K562 (cell line): ENCODE measurements around the gene ZNF213. TPM values are rescaled to one million over a fixed set of nuclear protein-coding genes. Genes with fewer than 3 reads are reported as not detected.

Source experiments
- HCFC1 ChIP-seq: IDR thresholded peaks from 2 replicates; pipeline ENCODE4 v1.6.1; 2012; ENCODE audit warnings: low read depth, low read length, improper control_type of control experiment
- HMGN3 ChIP-seq: IDR thresholded peaks from 2 replicates; pipeline ENCODE4 v1.6.1; 2011; ENCODE audit warnings: borderline replicate concordance, low read depth, mild to moderate bottlenecking, mixed read lengths, low read length; ENCODE audit not compliant: insufficient read length; ENCODE audit errors: extremely low read depth
- JUND ChIP-seq, 2 experiments: IDR thresholded peaks; 2 replicates in 1 of 2; 3 replicates in 1 of 2; pipeline ENCODE4 v1.6.1; 2011; ENCODE audit warnings: borderline replicate concordance in 2 of 2, low read depth in 2 of 2, low read length in 2 of 2, improper control_type of control experiment in 1 of 2, missing biosample characterization in 1 of 2, missing genetic modification characterization in 1 of 2, missing genetic modification reagents in 1 of 2
- MAFK ChIP-seq: IDR thresholded peaks from 2 replicates; pipeline ENCODE4 v1.6.1; 2011; ENCODE audit warnings: low read length, improper control_type of control experiment
- NFIC ChIP-seq: fragments of 450-650 bp; IDR thresholded peaks from 2 replicates; pipeline ENCODE4 v1.6.1; 2017; ENCODE audit warnings: mild to moderate bottlenecking, inconsistent platforms
- PCBP1 ChIP-seq: fragments of 200-400 bp; formaldehyde crosslinking; IDR thresholded peaks from 2 replicates; pipeline ENCODE4 v1.6.1; 2018; ENCODE audit warnings: mild to moderate bottlenecking, low read depth, low read length; ENCODE audit not compliant: poor library complexity, severe bottlenecking
- PKNOX1 ChIP-seq: fragments of 450-650 bp; IDR thresholded peaks from 2 replicates; pipeline ENCODE4 v1.6.1; 2016
- POLR2AphosphoS5 ChIP-seq: IDR thresholded peaks from 2 replicates; pipeline ENCODE4 v1.6.1; 2011; ENCODE audit warnings: mild to moderate bottlenecking, low read depth, low read length, moderate library complexity; ENCODE audit not compliant: control insufficient read depth, insufficient read depth
- RB1 ChIP-seq: fragments of 450-650 bp; IDR thresholded peaks from 2 replicates; pipeline ENCODE4 v1.6.1; 2017; ENCODE audit warnings: low read depth, mild to moderate bottlenecking
- RBM22 ChIP-seq: fragments of 200-400 bp; formaldehyde crosslinking; IDR thresholded peaks from 2 replicates; pipeline ENCODE4 v1.6.1; 2018; ENCODE audit warnings: low read length, low read depth; ENCODE audit not compliant: poor library complexity, severe bottlenecking
- RCOR1 ChIP-seq, 2 experiments: IDR thresholded peaks; 2 replicates each; pipeline ENCODE4 v1.6.1; 2012; ENCODE audit warnings: low read depth in 2 of 2, low read length in 2 of 2, borderline replicate concordance in 1 of 2, improper control_type of control experiment in 1 of 2
- RFX1 ChIP-seq: fragments of 450-650 bp; IDR thresholded peaks from 2 replicates; pipeline ENCODE4 v1.6.1; 2016; ENCODE audit warnings: mild to moderate bottlenecking, moderate library complexity
- SIN3A ChIP-seq, 2 experiments: fragments of 150-350 bp in 1 of 2; IDR thresholded peaks; 2 replicates each; pipeline ENCODE4 v1.6.1; 2011 to 2016; ENCODE audit warnings: borderline replicate concordance in 2 of 2, low read depth in 2 of 2, low read length in 2 of 2, mild to moderate bottlenecking in 2 of 2, moderate library complexity in 2 of 2; ENCODE audit not compliant: control insufficient read depth in 1 of 2
- SMC3 ChIP-seq: conservative IDR thresholded peaks from 2 replicates; pipeline ENCODE4 v1.6.1; 2011; ENCODE audit warnings: low read depth, low read length, improper control_type of control experiment; ENCODE audit not compliant: insufficient read depth
- TSHZ1 ChIP-seq: fragments of 250-450 bp; sonication (Bioruptor Pico); IDR thresholded peaks from 2 replicates; pipeline ENCODE4 v1.4.0; 2020; ENCODE audit warnings: mild to moderate bottlenecking, moderate library complexity
- ZBTB7A ChIP-seq: IDR thresholded peaks from 2 replicates; pipeline ENCODE4 v1.6.1; 2011; ENCODE audit warnings: low read depth, mild to moderate bottlenecking, low read length, moderate library complexity, borderline replicate concordance; ENCODE audit not compliant: control insufficient read depth
- ZNF121 ChIP-seq: sonication (generic); formaldehyde crosslinking; conservative IDR thresholded peaks from 2 replicates; pipeline ENCODE4 v1.8.0; 2022; ENCODE audit warnings: missing genetic modification reagents
- ZNF174 ChIP-seq: fragments of 250-450 bp; sonication (Bioruptor Pico); IDR thresholded peaks from 2 replicates; pipeline ENCODE4 v1.4.0; 2020; ENCODE audit warnings: mild to moderate bottlenecking
- ZNF282 ChIP-seq: sonication (generic); formaldehyde crosslinking; IDR thresholded peaks from 2 replicates; pipeline ENCODE4 v1.8.1; 2023; ENCODE audit warnings: missing genetic modification reagents
- polyA plus RNA-seq, 8 experiments: library from polyadenylated mRNA; depleted of rRNA in 4 of 8; stranded (reverse) in 5 of 8; unstranded in 3 of 8; fragments of >200 nt; fragmentation: Nextera tagmentation in 2 of 8; fragmentation: Illumina TruSeq in 1 of 8; extraction: Ambion mirVana in 2 of 8; extraction: Trizol in 1 of 8; gene quantifications; 2 replicates each; pipeline versions ENCODE4 v1.2.1 to v1.2.3, GENCODE V29; 2011 to 2014; ENCODE audit warnings: inconsistent platforms in 1 of 8, missing spikeins in 1 of 8
- total RNA-seq, 7 experiments: library from RNA; depleted of rRNA in 6 of 7; stranded (reverse); fragments of >200 nt in 6 of 7; fragmentation: Illumina TruSeq in 2 of 7; extraction: Trizol in 2 of 7; gene quantifications; 2 replicates each; pipeline versions ENCODE4 v1.2.1 to v1.2.3, GENCODE V29; 2011 to 2021; ENCODE audit warnings: low replicate concordance in 1 of 7
- TF ChIP-seq, protein P1 (sequence below), 2 experiments: IDR thresholded peaks; 2 replicates each; pipeline ENCODE4 v1.6.1; 2011; ENCODE audit warnings: borderline replicate concordance in 1 of 2, control low read depth in 1 of 2, low read depth in 1 of 2, low read length in 1 of 2, mild to moderate bottlenecking in 1 of 2, mixed read lengths in 1 of 2, moderate library complexity in 1 of 2; ENCODE audit not compliant: insufficient read depth in 1 of 2, insufficient read length in 1 of 2, poor library complexity in 1 of 2, severe bottlenecking in 1 of 2; ENCODE audit errors: extremely low read depth in 1 of 2

The ZNF213 gene
- total and polyA plus RNA-seq, 9 of the 15 experiments (the other 6 are each of a cell fraction or from before 2014, with no cell fraction given) = 0.49 to 10.0 (median 1.8) TPM

DNA sequence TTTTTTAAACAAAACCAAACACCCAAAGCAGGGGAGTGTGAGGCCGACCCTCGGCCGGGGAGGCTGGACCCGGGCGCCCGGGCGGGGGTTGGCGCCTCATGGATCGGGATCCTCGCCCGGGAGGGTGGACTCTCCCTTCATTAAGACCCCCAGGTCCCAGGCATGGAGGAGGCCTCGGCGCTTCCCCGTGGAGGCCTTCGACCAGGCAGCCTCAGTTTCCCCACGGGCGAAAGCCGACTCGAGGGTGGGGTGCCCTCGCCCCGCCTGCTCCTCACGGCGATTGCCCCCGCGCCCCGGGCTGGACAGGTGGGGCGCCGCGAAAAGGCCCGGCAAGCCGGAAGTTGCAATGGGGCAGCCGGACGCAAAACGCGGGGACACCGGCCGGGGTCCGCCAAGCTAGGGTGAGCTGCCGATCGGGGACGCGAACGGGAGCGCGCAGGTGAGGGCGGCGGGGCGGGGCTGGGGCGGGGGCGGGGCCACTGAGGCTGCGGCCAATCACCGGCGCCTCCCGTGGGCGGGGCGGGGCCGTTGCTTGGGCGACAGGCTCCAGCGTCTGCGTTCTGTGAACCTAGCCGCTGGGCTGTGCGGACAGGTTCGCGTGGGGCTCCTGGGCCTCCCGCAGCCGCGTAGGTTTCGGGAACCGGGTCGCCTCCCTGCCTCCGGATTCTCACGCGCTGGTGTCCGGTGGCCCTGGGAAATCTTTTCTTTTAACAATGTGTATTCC, 28.5 kb upstream of the ZNF213 start (continued):
- TF ChIP-seq TSHZ1 (CRISPR knock-in tag) = no peak
- TF ChIP-seq, protein P1, sequence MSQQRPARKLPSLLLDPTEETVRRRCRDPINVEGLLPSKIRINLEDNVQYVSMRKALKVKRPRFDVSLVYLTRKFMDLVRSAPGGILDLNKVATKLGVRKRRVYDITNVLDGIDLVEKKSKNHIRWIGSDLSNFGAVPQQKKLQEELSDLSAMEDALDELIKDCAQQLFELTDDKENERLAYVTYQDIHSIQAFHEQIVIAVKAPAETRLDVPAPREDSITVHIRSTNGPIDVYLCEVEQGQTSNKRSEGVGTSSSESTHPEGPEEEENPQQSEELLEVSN (IDR thresholded peaks at IDR 0.05; ENCODE audit: borderline replicate concordance in 1 of 2, extremely low read depth in 1 of 2, insufficient read depth in 1 of 2, insufficient read length in 1 of 2, low read depth in 1 of 2, low read length in 1 of 2, poor library complexity in 1 of 2, severe bottlenecking in 1 of 2) = peak; percentile 34 to 79
- no peak for TF ChIP-seq ZNF282 (CRISPR knock-in tag)
- 0 out of 2 replicates have a peak, but pooled peaks have one; percentile 5 for TF ChIP-seq SMC3
- peak; percentile 63 for TF ChIP-seq RBM22
- peak in 1 of 2 experiments; percentile 36; a peak in 1 of 4 replicates for TF ChIP-seq RCOR1 (IDR thresholded peaks at IDR 0.05; ENCODE audit: borderline replicate concordance in 1 of 2, low read depth in 2 of 2, low read length in 2 of 2)
- TF ChIP-seq ZNF174 (CRISPR knock-in tag) = 0 out of 2 replicates have a peak, but pooled peaks have one; percentile 43
- peak; percentile 76 for TF ChIP-seq HCFC1
- peak; percentile 65 for TF ChIP-seq POLR2AphosphoS5
- peak; percentile 17; the same call in 1 of the 2 replicates for TF ChIP-seq PKNOX1
- peak; percentile 90 for TF ChIP-seq RFX1
- TF ChIP-seq PCBP1 = no peak
- peak; percentile 79 for TF ChIP-seq HMGN3
- peak; percentile 76 for TF ChIP-seq RB1
- TF ChIP-seq ZNF121 (CRISPR knock-in tag) = no peak
- peak; percentile 92; the same call in 1 of the 2 replicates for TF ChIP-seq ZBTB7A
- TF ChIP-seq MAFK = no peak
- peak; percentile 56 to 98; a peak in 2 of 4 replicates for TF ChIP-seq SIN3A (IDR thresholded peaks at IDR 0.05; ENCODE audit: borderline replicate concordance in 2 of 2, control insufficient read depth in 1 of 2, low read depth in 2 of 2, low read length in 2 of 2)
- peak; percentile 69 for TF ChIP-seq NFIC
- 0 out of 2 replicates have a peak, but pooled peaks have one; percentile 44 for TF ChIP-seq JUND (IDR thresholded peaks at IDR 0.05; ENCODE audit: borderline replicate concordance, low read depth, low read length)
- no peak; the same call in 2 of the 3 replicates for TF ChIP-seq JUND (tag; IDR thresholded peaks at IDR 0.05; ENCODE audit: borderline replicate concordance, low read depth, low read length)
